Bone marrow (tissue), 2 donors: ENCODE results near the gene SH3BGRL3.
"Not testable (repeated sequence)": the region's sequence is repeated elsewhere in the genome, so short reads cannot be mapped to it uniquely, and the experiment has no call there.

ENCODE experiments used
- DNase-seq, 2 donors: peaks; one replicate each; lab custom pipeline; 2025; lab: John Stamatoyannopoulos, UW

Gene SH3BGRL3

DNA sequence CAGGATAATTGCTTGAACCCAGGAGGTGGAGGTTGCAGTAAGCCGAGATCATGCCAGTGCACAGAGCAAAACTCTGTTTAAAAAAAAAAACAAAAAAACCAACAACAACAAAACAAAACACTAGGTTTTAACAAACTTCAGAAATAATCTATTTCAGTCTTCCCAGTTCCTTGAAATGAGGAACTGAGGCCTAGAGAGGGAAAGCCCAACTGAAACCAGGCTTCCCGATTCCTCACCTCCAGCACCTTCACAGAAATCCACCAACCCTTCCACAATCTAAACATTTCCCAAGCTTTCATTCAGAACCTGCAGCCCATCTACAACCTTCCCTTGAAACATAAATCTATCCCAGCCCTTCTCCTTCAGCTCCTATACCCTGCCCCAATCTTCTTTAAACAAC is 37.3 kb downstream of the SH3BGRL3 start:
- no peak for DNase-seq

DNA sequence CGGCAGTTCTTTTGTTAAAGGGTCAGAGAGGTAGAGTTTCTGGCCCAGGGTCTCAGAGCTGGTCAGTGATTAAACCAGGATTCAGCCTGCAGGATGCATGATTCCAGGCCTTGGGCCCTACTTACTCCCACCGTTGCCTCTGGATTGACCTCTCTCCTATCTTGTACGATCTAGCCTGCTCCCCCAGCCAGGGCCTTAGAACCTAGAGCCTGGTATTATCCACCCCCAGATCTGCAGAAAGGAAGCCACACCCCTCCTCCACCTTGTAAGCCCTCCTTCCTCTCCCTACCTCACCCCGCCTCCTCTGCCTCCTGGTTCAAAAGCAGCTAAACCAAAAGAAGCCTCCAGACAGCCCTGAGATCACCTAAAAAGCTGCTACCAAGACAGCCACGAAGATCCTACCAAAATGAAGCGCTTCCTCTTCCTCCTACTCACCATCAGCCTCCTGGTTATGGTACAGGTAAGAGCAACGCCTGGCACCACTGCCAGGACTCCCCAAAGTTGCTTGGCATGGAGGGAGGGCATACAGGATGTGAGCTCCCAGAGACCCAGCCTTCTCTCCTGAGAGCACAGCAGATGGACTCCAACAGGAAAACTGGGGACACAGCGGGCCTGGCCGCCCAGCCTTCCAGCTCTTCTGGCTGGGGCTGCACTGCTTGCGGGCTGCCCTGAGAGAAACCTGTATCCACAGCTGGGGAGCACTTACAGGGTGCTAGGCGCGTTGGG is 37.9 kb downstream of the SH3BGRL3 start, which contains the start of gene CD52:
CD52 (plus strand) TSS at position 347 of the 726 bp plus-strand sequence; CDS start at position 407, 60 bp downstream.
- DNase-seq, result no peak

DNA sequence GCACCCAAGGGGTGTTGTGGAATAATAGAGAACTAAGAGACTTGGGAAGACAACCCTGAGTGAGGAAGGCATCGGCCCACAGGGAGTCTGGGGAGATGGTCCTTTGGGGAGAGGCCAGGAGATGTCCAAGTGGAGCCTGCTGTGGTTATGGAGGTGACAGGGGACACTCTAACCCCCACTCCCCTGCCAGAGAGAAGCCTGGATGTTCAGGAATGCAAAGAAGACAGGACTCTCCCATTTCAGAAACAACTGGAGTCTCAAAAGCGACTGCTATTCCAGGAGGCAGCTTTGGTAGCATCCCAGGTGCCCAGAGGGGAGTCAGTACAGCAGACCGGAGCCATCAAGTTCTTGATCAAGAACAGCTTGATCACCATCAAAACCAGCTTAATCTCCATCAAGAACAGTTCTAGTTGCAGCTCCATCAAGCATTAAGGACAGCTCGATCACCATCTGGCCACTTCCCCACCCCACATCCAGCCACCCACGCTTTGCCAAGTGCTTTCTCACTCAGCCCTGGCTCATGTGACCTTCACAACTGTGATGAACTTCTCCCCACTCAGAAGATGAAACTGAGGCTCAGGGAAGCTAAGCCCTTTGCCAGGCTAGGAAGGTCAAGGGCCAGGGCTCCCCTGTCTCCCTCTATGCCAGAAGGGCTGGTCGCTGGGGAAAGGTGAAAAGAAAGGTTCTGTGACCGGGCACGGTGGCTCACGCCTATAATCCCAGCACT is 38.6 kb downstream of the SH3BGRL3 start:
- peak in 1 of 2 donors; percentile 20 for DNase-seq

GRCh38 chr1:26320896-26321295 is 41.0 kb downstream of the SH3BGRL3 start:
- no peak for DNase-seq

DNA sequence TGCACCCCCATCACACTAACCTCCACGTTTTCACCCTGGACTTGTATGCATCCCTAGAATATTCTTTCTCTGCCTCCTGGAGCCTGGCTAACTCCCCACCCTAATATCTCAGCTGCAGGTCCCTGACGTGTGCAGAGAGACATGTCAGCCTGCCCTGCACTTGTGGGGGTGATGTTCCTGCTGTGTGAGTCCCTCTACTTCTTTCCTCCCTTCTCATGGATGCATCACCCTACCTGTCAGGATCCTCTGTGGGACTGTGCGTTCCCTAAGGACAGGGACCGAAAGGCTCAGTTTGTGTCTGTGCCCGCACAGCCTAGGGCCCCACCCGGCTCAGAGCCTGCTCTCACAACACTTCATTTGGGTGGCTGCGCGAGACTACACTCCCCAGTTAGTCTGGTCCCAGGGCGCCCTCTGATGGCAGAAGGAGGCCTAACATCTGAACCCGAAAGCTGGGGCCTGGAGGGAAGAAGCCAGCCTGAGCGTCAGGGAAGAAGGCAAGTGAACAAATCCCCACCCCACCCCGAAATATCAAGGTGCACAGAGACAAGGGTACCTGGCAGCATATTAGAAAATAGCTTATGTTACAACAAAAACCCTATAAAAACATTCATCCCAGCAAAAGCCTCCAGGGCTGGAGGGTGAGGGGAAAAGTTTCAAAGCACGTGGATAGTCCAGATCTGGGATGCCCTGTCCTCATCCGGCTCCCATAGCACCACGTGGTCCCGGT is 41.6 kb downstream of the SH3BGRL3 start:
- peak; percentile 86 to 88 for DNase-seq

DNA sequence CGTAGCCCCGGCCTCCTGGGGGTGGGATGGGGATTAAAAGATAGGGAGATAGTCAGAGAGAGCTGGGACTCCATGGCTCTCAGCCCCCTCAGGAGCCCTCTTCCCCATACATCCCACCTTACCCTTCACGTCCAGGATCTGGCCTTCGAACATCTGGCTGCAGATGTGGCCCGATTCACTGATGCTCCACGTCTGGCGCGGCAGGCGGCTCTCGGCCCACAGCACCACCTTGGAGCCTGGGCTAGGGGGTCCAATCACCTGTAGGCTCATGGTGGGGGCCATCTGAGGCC is 42.1 kb downstream of the SH3BGRL3 start:
- DNase-seq, result no peak

DNA sequence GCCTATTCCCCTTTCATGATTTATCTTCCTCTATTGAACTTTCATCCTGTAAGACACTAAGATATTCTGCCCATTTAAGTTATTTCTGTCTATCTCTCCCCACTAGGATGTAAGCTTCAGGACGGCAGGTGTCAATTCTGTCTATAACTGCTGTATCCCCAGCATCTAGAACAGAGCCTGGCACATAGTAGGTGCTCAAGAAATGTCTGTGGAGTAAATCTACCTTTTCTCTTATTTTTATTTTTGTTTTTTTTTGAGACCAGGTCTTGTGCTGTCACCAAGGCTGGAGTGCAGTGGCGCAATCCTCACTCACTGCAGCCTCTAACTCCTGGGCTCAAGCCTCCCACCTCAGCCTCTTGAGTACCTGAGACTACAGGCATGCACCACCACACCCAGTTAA is 43.5 kb downstream of the SH3BGRL3 start:
- DNase-seq, result no peak

GRCh38 chr1:26324550-26324949 is 44.7 kb downstream of the SH3BGRL3 start:
- DNase-seq, result no peak

DNA sequence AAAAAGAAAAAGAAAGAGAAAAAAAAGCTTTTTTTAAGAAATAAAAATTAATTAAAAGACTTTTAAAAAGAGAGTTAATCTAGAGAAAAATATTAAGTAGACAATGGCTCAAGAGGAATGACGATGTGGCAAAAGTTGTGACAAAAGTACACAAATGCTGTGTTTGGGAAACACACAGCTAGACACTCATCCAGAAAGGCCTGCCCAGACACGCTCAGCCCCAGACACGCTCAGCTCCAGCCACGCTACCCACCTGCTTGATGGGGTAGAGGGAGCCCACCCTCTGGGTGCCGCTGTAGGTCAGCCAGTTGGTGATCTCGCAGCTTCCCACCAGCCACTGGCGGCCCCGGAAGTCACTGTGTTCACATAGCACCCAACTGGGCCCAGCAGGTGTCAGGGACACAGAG is 48.1 kb downstream of the SH3BGRL3 start:
- no peak for DNase-seq

DNA sequence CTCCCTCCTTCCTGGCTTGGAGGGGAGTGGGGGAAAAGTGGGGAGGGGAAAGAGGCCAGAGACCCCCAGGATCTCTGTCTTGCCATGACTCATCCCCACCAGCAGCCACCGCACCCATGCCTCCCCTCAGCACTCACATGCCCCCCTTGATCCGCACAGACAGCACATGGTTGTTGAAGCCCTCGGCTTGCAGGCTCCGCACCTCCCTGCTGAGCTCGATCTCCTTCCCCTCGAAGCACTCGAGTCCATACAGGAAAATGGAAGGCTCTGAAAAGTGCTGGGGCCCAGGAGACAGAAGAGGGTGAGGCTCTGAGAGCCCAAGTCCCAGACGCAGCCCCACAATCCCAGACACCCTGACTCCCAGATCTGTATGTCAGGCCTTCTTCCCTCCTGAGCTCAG is 48.7 kb downstream of the SH3BGRL3 start:
- DNase-seq, result no peak

DNA sequence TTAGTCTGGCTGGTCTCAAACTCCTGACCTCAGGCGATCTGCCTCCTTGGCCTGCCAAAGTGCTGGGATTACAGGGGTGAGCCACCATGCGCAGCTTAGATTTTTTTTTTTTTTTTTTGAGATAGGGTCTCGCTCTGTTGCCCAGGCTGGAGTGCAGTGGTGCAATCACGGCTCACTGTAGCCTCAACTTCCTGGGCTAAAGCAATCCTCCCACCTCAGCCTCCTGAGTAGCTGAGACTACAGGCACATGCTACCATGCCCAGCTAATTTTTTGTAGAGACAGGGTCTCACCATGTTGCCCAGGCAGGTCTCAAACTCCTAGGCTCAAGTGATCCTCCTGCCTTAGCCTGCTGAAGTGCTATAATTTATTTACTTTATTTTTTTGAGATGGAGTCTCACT is 49.5 kb downstream of the SH3BGRL3 start:
- not testable (repeated sequence) for DNase-seq

- no peak for DNase-seq
Observed at GRCh38 chr1:26330276-26330675, 50.4 kb downstream of the SH3BGRL3 start.
